Measurements from ENCODE around the gene ATP6V1A. TPM values are rescaled to one million over a fixed set of nuclear protein-coding genes. Genes with fewer than 3 reads are reported as not detected.

The ATP6V1A gene
- total and polyA plus RNA-seq, 2 of the 13 experiments (the other 11 are each of a cell fraction or from before 2014, with no cell fraction given), result 23.4 to 95.1 TPM

DNA sequence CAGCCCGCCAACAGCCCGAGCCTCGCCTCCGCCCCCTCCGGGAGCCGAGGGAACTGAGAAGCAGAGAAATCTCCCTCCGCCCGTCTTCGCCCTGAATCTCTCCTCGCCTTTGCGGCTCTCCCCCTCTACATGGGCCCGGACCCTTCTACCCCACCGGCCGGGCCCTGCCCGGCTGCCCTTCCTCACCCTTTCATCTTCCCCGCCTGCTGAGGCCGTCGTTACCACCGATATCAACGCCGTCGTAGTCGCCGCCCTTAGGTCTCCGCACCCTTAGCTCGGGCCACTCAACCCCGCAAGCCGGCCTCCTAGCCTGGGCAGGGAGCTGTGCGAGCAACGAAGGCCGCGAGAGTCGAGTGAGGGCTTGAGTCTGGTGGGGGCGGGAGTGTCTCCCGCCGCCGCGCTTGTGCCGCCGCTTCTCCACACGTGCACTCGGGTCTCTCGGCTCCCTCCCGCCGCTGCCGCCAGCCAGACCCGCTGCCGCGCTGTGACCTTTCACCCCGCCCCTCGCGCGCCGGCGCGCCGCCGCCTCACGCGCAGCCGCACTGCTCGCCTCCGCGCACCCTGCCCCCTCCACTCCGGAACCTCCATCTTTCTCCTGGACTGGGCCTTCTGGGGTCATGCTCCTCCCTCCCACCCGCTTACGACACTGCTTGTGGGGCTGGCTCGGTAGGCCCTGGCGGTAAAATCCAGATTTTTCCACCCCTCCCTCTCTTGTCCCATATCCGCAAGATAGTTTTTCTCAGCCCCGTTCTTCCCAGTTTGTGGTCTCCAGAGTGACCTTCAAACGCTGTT, 883 bp upstream of the ATP6V1A start, which contains the start of gene NAA50 (continued):
- TF ChIP-seq ZNF276 (CRISPR knock-in tag; IDR thresholded peaks at IDR 0.05; ENCODE audit: low read depth), result no peak
- TF ChIP-seq ZFP62 (CRISPR knock-in tag; IDR thresholded peaks at IDR 0.05), result no peak
- TF ChIP-seq ZNF207 (IDR thresholded peaks at IDR 0.05; ENCODE audit: borderline replicate concordance), result no peak
- 0 out of 2 replicates have a peak, but pooled peaks have one; percentile 37 for TF ChIP-seq ZNF678 (CRISPR knock-in tag; IDR thresholded peaks at IDR 0.05)
- peak; percentile 50; the same call in 1 of the 2 replicates for TF ChIP-seq ETV5 (CRISPR knock-in tag; IDR thresholded peaks at IDR 0.05; ENCODE audit: borderline replicate concordance)
- TF ChIP-seq CHD2 (IDR thresholded peaks at IDR 0.05; ENCODE audit: low read depth, low read length), result no peak
- TF ChIP-seq ZNF577 (CRISPR knock-in tag; IDR thresholded peaks at IDR 0.05; ENCODE audit: borderline replicate concordance, low read depth), result no peak
- TF ChIP-seq RNF2 (conservative IDR thresholded peaks at IDR 0.05; ENCODE audit: low read depth), result 0 out of 2 replicates have a peak, but pooled peaks have one; percentile 26
- TF ChIP-seq, protein P1, sequence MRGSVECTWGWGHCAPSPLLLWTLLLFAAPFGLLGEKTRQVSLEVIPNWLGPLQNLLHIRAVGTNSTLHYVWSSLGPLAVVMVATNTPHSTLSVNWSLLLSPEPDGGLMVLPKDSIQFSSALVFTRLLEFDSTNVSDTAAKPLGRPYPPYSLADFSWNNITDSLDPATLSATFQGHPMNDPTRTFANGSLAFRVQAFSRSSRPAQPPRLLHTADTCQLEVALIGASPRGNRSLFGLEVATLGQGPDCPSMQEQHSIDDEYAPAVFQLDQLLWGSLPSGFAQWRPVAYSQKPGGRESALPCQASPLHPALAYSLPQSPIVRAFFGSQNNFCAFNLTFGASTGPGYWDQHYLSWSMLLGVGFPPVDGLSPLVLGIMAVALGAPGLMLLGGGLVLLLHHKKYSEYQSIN (CRISPR knock-in tag; IDR thresholded peaks at IDR 0.05; ENCODE audit: borderline replicate concordance), result no peak
- TF ChIP-seq ZNF781 (CRISPR knock-in tag; IDR thresholded peaks at IDR 0.05; ENCODE audit: borderline replicate concordance, not compliant biosample characterization), result no peak
- TF ChIP-seq NPAS2 (CRISPR knock-in tag; IDR thresholded peaks at IDR 0.05; ENCODE audit: borderline replicate concordance), result no peak
- no peak for TF ChIP-seq CENPBD1 (CRISPR knock-in tag; IDR thresholded peaks at IDR 0.05; ENCODE audit: borderline replicate concordance, low read depth)
- TF ChIP-seq TIGD3 (CRISPR knock-in tag; IDR thresholded peaks at IDR 0.05; ENCODE audit: borderline replicate concordance), result no peak
- no peak for TF ChIP-seq NCOA5 (CRISPR knock-in tag; IDR thresholded peaks at IDR 0.05)
- TF ChIP-seq REST (IDR thresholded peaks at IDR 0.05; ENCODE audit: borderline replicate concordance in 1 of 2, low read depth in 1 of 2, low read length in 2 of 2), result peak in 1 of 2 experiments; percentile 21; a peak in 1 of 4 replicates
- no peak for TF ChIP-seq HMG20A (CRISPR knock-in tag; IDR thresholded peaks at IDR 0.05; ENCODE audit: borderline replicate concordance)
- TF ChIP-seq ZMAT3 (CRISPR knock-in tag; conservative IDR thresholded peaks at IDR 0.05), result peak; percentile 67; the same call in 1 of the 2 replicates
- TF ChIP-seq SNRNP70 (IDR thresholded peaks at IDR 0.05; ENCODE audit: low read depth, low read length), result no peak
- peak; percentile 60; the same call in 1 of the 2 replicates for TF ChIP-seq ZNF335 (CRISPR knock-in tag; IDR thresholded peaks at IDR 0.05)
- no peak for TF ChIP-seq MTF1 (CRISPR knock-in tag; IDR thresholded peaks at IDR 0.05)
